ENCODE measurements around the gene EVI5. TPM values are rescaled to one million over a fixed set of nuclear protein-coding genes. Genes with fewer than 3 reads are reported as not detected.
A peak's percentile ranks its signal among the peaks of the same experiment; 100 is the strongest.
"Not testable (repeated sequence)": the region's sequence is repeated elsewhere in the genome, so short reads cannot be mapped to it uniquely, and the experiment has no call there.

Gene EVI5
- total RNA-seq, 1 experiment from 2014 or later = 38.2 TPM

DNA sequence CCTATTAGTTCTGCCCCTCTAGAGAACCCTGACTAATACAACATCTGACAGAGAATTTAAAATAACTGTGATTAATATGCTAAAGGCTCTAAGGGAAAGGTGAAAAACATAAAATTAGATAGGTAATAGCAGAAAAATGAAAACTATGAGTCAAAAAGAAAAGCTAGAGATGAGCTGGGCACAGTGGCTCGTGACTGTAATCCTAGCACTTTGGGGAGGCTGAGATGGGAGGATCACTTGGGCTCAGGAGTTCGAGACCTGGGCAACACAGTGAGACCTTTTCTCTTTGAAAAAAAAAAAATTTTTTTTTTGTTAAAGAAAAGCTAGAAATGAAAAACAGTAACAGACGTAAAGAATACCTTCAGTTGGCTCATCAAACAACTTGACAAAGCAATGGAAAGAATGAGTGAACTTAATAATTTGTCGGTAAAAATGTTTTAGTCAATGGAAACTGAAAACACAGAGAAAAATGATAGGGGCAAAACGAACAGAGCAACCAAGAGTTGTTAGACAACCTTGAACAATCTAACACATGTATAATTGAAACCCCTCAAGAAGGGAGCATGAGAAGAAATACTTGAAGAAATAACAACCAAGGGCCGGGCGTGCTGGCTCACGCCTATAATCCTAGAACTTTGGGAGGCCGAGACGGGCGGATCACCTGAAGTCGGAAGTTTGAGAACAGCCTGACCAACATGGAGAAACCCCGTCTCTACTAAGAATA is 165.3 kb downstream of the EVI5 start:
- H3K27me3 ChIP-seq (ENCODE audit: low read length) = no peaks in the 10 kb centered on the region
- no peaks in the 10 kb centered on the region for H3K9me2 ChIP-seq (replicated peaks; ENCODE audit: low read length)
- CTCF ChIA-PET = no interaction called here
- H3K4me2 ChIP-seq (ENCODE audit: low read length) = no peak overlapping the region
- no peaks in the 10 kb centered on the region for H3K36me3 ChIP-seq (ENCODE audit: low read depth, low read length)
- H3K27ac ChIP-seq (ENCODE audit: low read length) = no peak overlapping the region
- no peak overlapping the region for H3K9ac ChIP-seq (ENCODE audit: low read length)
- no peak for ATAC-seq
- DNase-seq = no peak
- H3K9me3 ChIP-seq (ENCODE audit: low read length) = no peaks in the 10 kb centered on the region
- POLR2A ChIA-PET (ENCODE audit: unreplicated experiment) = no interaction called here
- TF ChIP-seq, protein P1, sequence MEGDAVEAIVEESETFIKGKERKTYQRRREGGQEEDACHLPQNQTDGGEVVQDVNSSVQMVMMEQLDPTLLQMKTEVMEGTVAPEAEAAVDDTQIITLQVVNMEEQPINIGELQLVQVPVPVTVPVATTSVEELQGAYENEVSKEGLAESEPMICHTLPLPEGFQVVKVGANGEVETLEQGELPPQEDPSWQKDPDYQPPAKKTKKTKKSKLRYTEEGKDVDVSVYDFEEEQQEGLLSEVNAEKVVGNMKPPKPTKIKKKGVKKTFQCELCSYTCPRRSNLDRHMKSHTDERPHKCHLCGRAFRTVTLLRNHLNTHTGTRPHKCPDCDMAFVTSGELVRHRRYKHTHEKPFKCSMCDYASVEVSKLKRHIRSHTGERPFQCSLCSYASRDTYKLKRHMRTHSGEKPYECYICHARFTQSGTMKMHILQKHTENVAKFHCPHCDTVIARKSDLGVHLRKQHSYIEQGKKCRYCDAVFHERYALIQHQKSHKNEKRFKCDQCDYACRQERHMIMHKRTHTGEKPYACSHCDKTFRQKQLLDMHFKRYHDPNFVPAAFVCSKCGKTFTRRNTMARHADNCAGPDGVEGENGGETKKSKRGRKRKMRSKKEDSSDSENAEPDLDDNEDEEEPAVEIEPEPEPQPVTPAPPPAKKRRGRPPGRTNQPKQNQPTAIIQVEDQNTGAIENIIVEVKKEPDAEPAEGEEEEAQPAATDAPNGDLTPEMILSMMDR (conservative IDR thresholded peaks at IDR 0.05; ENCODE audit: low read depth, low read length) = no peak
- TF ChIP-seq EZH2 (IDR thresholded peaks at IDR 0.05; ENCODE audit: low read length, unreplicated experiment) (no peak), EZH2phosphoT487 (IDR thresholded peaks at IDR 0.05; ENCODE audit: borderline replicate concordance, low read length) (no peak)
- H4K20me1 ChIP-seq (ENCODE audit: low read length) = no peaks in the 10 kb centered on the region
- H2AFZ ChIP-seq (ENCODE audit: low read length) = no peak overlapping the region
- H3K4me3 ChIP-seq (ENCODE audit: low read length) = no peak overlapping the region
- intact Hi-C loops (cut with micrococcal nuclease) = loop anchor here (5.0 kb wide), 1 partner anchor 622 kb away; no protein-coding TSS in a partner anchor
- no peaks in the 10 kb centered on the region for H3K79me2 ChIP-seq (ENCODE audit: low read length)
- BruUV-seq (replicated peaks) = no TSS peak
- H3K4me1 ChIP-seq (ENCODE audit: insufficient read depth, low read length) = no peaks in the 10 kb centered on the region
- H3F3A ChIP-seq (ENCODE audit: low read length, unreplicated experiment) = no peaks in the 10 kb centered on the region

DNA sequence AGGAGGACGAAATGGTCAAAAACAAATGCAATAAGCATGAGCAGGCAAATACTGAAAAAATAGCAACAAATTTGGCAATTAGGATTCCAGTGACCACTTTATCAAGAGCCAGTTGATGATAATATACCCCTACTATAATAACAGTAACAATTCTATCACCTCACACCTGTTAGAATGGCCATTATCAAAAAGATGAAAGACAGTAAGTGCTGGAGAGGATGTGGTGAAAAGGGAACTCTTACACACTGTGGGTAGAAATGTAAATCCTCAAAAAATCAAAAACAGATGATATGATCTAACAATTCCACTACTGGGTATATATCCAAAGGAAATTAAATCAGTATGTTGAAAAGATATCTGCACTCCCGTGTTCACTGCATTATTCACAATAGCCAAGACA is 183.9 kb downstream of the EVI5 start:
- CTCF ChIA-PET = no interaction called here
- POLR2A ChIA-PET (ENCODE audit: unreplicated experiment) = no interaction called here
- no peak overlapping the region for H3K27ac ChIP-seq (ENCODE audit: low read length)
- H3K9me3 ChIP-seq (ENCODE audit: low read length) = no peaks in the 10 kb centered on the region
- H3K9me2 ChIP-seq (replicated peaks; ENCODE audit: low read length) = no peaks in the 10 kb centered on the region
- H2AFZ ChIP-seq (ENCODE audit: low read length) = no peak overlapping the region
- DNase-seq = no peak
- H3K4me3 ChIP-seq (ENCODE audit: low read length) = no peak overlapping the region
- H3K27me3 ChIP-seq (ENCODE audit: low read length) = no peaks in the 10 kb centered on the region
- H3F3A ChIP-seq (ENCODE audit: low read length, unreplicated experiment) = no peaks in the 10 kb centered on the region
- H3K36me3 ChIP-seq (ENCODE audit: low read depth, low read length) = no peaks in the 10 kb centered on the region
- H3K9ac ChIP-seq (ENCODE audit: low read length) = no peak overlapping the region
- intact Hi-C loops (cut with micrococcal nuclease) = no loop called here
- TF ChIP-seq, protein P1 (conservative IDR thresholded peaks at IDR 0.05; ENCODE audit: low read depth, low read length) = no peak
- TF ChIP-seq EZH2 (IDR thresholded peaks at IDR 0.05; ENCODE audit: low read length, unreplicated experiment) (no peak), EZH2phosphoT487 (IDR thresholded peaks at IDR 0.05; ENCODE audit: borderline replicate concordance, low read length) (no peak)
- H3K4me2 ChIP-seq (ENCODE audit: low read length) = no peak overlapping the region
- no peaks in the 10 kb centered on the region for H4K20me1 ChIP-seq (ENCODE audit: low read length)
- no peaks in the 10 kb centered on the region for H3K4me1 ChIP-seq (ENCODE audit: insufficient read depth, low read length)
- BruUV-seq (replicated peaks) = no TSS peak
- H3K79me2 ChIP-seq (ENCODE audit: low read length) = no peaks in the 10 kb centered on the region
- ATAC-seq = no peak

DNA sequence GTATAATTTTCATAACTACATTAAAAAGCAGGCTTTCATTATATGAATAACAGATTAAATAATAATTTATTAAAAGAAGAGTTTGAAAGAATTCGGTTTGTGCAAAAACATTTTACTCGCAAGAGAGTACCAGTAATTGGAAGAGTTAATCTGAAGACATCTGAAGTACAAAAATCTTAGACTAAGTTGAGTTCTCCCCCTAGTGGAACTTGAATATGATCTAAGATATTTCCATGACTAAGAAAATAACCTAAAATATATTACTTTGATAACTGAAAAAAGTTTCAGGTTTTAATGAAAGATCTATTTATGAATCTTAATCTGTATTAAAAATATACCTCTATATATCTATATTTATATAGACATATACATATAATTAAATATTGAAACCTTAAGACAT is 185.7 kb downstream of the EVI5 start:
- no TSS peak for BruUV-seq (replicated peaks)

DNA sequence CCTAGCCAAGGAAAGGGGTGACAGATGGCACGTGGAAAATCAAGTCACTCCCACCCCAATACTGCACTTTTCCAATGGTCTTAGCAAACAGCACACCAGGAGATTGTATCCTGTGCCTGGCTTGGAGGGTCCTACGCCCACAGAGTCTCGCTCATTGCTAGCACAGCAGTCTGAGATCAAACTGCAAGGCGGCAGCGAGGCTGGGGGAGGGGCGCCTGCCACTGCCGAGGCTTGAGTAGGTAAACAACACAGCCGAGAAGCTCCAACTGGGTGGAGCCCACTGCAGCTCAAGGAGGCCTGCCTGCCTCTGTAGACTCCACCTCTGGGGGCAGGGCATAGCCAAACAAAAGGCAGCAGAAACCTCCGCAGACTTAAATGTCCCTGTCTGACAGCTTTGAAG is 195.5 kb downstream of the EVI5 start:
- H3K79me2 ChIP-seq (ENCODE audit: low read length); ATAC-seq; CTCF ChIA-PET; H2AFZ ChIP-seq (ENCODE audit: low read length); H3K27me3 ChIP-seq (ENCODE audit: low read length); BruUV-seq (replicated peaks); H3K9ac ChIP-seq (ENCODE audit: low read length); H3K9me3 ChIP-seq (ENCODE audit: low read length); H4K20me1 ChIP-seq (ENCODE audit: low read length); H3F3A ChIP-seq (ENCODE audit: low read length, unreplicated experiment); H3K9me2 ChIP-seq (replicated peaks; ENCODE audit: low read length); POLR2A ChIA-PET (ENCODE audit: unreplicated experiment); DNase-seq; H3K4me2 ChIP-seq (ENCODE audit: low read length); H3K36me3 ChIP-seq (ENCODE audit: low read depth, low read length); H3K27ac ChIP-seq (ENCODE audit: low read length); H3K4me3 ChIP-seq (ENCODE audit: low read length): not testable (repeated sequence)
- peaks cover 19% of the 10 kb centered on the region for H3K4me1 ChIP-seq (ENCODE audit: insufficient read depth, low read length)
- intact Hi-C loops (cut with micrococcal nuclease) = loop anchor here (10.0 kb wide), 1 partner anchor 105 kb away; the partner anchor contains the start of gene GFI1

More for the DNA sequence above, 185.7 kb downstream of the EVI5 start:
- Histone ChIP-seq H3K9ac (ENCODE audit: low read length) (no peak overlapping the region), H3K36me3 (ENCODE audit: low read depth, low read length) (no peaks in the 10 kb centered on the region), H3K27me3 (ENCODE audit: low read length) (no peaks in the 10 kb centered on the region), H3K79me2 (ENCODE audit: low read length) (no peaks in the 10 kb centered on the region), H3F3A (ENCODE audit: low read length, unreplicated experiment) (no peaks in the 10 kb centered on the region), H3K4me3 (ENCODE audit: low read length) (no peak overlapping the region), H3K4me1 (ENCODE audit: insufficient read depth, low read length) (no peaks in the 10 kb centered on the region), H3K27ac (ENCODE audit: low read length) (no peak overlapping the region), H3K4me2 (ENCODE audit: low read length) (no peak overlapping the region), H3K9me2 (replicated peaks; ENCODE audit: low read length) (no peaks in the 10 kb centered on the region), H4K20me1 (ENCODE audit: low read length) (no peaks in the 10 kb centered on the region), H3K9me3 (ENCODE audit: low read length) (no peaks in the 10 kb centered on the region), H2AFZ (ENCODE audit: low read length) (no peak overlapping the region)
- ChIA-PET CTCF (no interaction called here), POLR2A (ENCODE audit: unreplicated experiment) (interaction anchor here (0.6 kb wide), 1 partner anchor 1080 kb away, joined by 9 read pairs; no protein-coding TSS in a partner anchor)
- no peak for ATAC-seq
- no peak for TF ChIP-seq EZH2phosphoT487 (IDR thresholded peaks at IDR 0.05; ENCODE audit: borderline replicate concordance, low read length)
- TF ChIP-seq, protein P1 (conservative IDR thresholded peaks at IDR 0.05; ENCODE audit: low read depth, low read length) = peak; percentile 54; the same call in 1 of the 2 replicates
- peak; percentile 56 for DNase-seq
- intact Hi-C loops (cut with micrococcal nuclease) = loop anchor here (5.0 kb wide), 1 partner anchor 287 kb away; no protein-coding TSS in a partner anchor

Data from PC-3 (cell line).